Lung (tissue), 12 donors: ENCODE data around the gene LRRC14B. TPM values are rescaled to one million over a fixed set of nuclear protein-coding genes. Genes with fewer than 3 reads are reported as not detected.
A peak's percentile ranks its signal among the peaks of the same experiment; 100 is the strongest.
"Not testable (repeated sequence)": the region's sequence is repeated elsewhere in the genome, so short reads cannot be mapped to it uniquely, and the experiment has no call there.

Experiments used
- ATAC-seq: fragments of 200-7000 bp; cut with Tn5 transposase; one replicate; pipeline ENCODE4 v1.9.1; 2020; ENCODE audit warnings: moderate number of reproducible peaks; ENCODE audit not compliant: insufficient read depth, low FRiP score
- DNase-seq, 3 donors: peaks; one replicate each; pipeline ENCODE4 v3.0.0-alpha.2; 2013 to 2017
- H3K27ac ChIP-seq, 2 donors: one replicate each; pipeline ENCODE4 v1.5.1; 2013; ENCODE audit warnings: mild to moderate bottlenecking in 2 of 2, moderate library complexity in 2 of 2, control low read depth in 1 of 2, inconsistent platforms in 1 of 2, low read depth in 1 of 2, low read length in 1 of 2
- H3K27me3 ChIP-seq, 3 donors: one replicate each; pipeline ENCODE4 v1.5.1; 2013; ENCODE audit warnings: low read length in 2 of 3; ENCODE audit not compliant: control insufficient read depth in 3 of 3, insufficient read depth in 3 of 3
- H3K36me3 ChIP-seq, 4 donors: one replicate each; pipeline ENCODE4 v1.5.1; 2013; ENCODE audit warnings: low read length in 4 of 4, mild to moderate bottlenecking in 1 of 4, moderate library complexity in 1 of 4; ENCODE audit not compliant: control insufficient read depth in 4 of 4, insufficient read depth in 4 of 4
- H3K4me1 ChIP-seq, 5 donors: one replicate each; pipeline ENCODE4 v1.5.1; 2013; ENCODE audit warnings: low read length in 5 of 5, mild to moderate bottlenecking in 2 of 5, moderate library complexity in 1 of 5; ENCODE audit not compliant: control insufficient read depth in 5 of 5, insufficient read depth in 5 of 5
- H3K4me3 ChIP-seq: one replicate; pipeline ENCODE4 v1.5.1; 2013; ENCODE audit warnings: mild to moderate bottlenecking, control low read depth, moderate library complexity
- H3K9ac ChIP-seq, 2 donors: one replicate each; pipeline ENCODE4 v1.5.1; 2013; ENCODE audit warnings: low read length in 2 of 2, control low read depth in 1 of 2; ENCODE audit not compliant: insufficient read depth in 1 of 2
- H3K9me3 ChIP-seq, 4 donors: one replicate each; pipeline ENCODE4 v1.5.1; 2013; ENCODE audit warnings: low read length in 3 of 4, mild to moderate bottlenecking in 1 of 4, moderate library complexity in 1 of 4; ENCODE audit not compliant: control insufficient read depth in 4 of 4, insufficient read depth in 3 of 4
- CTCF ChIP-seq: IDR thresholded peaks from 2 replicates; pipeline ENCODE4 v1.5.1; 2012; ENCODE audit warnings: mild to moderate bottlenecking; ENCODE audit errors: control extremely low read depth, extremely low read depth
- WGBS, 2 donors: extraction: QIAGEN DNeasy Blood & Tissue Kit; methylation state at CpG; one replicate each; pipeline ENCODE4 v1.1.7; 2013; 5-methylcytosine and 5-hydroxymethylcytosine counted together
- polyA plus RNA-seq, 2 donors: library from polyadenylated mRNA; stranded (reverse); fragments of 200-250 nt; gene quantifications; one replicate each; pipeline ENCODE4 v1.2.1, GENCODE V29; 2013
- total RNA-seq, 2 donors: library from RNA; depleted of rRNA in 1 of 2; stranded (reverse); fragments of >200 nt in 1 of 2; gene quantifications; one replicate each; pipeline ENCODE4 v1.2.1, GENCODE V29; 2014 to 2021
- donor health status: control.
- donor health status: control.
- donor health status: Bipolar disorder and iron deficiency.
- donor health status: healthy.
- donor health status: DM: yes; HTN: yes; CAD: no.

The LRRC14B gene
- total and polyA plus RNA-seq, 4 donors, result 0.14 TPM; not detected in 3

- Histone ChIP-seq H3K36me3 (peaks cover 0 to 6% (median 3%) of the 10 kb centered on the region in 4 donors), H3K27me3 (peaks cover 0 to 1% (median 0%) of the 10 kb centered on the region in 3 donors), H3K4me3 (no peak overlapping the region), H3K4me1 (no peaks in the 10 kb centered on the region), H3K27ac (peak overlapping the region in 1 of 2 donors; percentile 38), H3K9me3 (no peaks in the 10 kb centered on the region), H3K9ac (no peak overlapping the region)
- no peak for TF ChIP-seq CTCF
- no peak for ATAC-seq
- DNase-seq, result no peak
- 71 to 89% methylated on average over 9 to 10 of the region's 10 CpGs for WGBS, 2 donors
These were observed 5.1 kb downstream of the LRRC14B start for GRCh38 chr5:196350-196749.

DNA sequence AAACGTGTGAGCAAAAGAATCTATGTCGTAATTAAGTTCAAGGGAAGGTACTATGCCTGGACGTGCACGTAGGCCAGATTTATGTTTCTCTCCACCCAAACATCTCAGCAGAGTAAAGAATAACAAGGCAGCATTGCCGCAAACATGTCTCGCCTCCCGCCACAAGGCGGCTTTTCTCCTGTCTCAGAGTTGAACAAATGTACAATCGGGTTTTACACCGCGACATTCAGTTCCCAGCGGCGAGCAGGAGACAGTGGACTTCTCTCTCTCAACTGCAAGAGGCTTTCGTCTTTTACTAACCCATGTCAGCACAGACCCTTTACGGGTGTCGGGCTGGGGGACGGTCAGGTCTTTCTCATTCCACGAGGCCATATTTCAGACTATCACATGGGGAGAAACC is 5.7 kb downstream of the LRRC14B start:
- not testable (repeated sequence) for ATAC-seq, H3K4me3 ChIP-seq, H3K27ac ChIP-seq, H3K36me3 ChIP-seq, H3K9me3 ChIP-seq, H3K4me1 ChIP-seq, H3K9ac ChIP-seq, DNase-seq, H3K27me3 ChIP-seq
- WGBS, 2 donors, result 66 to 76% methylated on average over 18 of the region's 18 CpGs

- Histone ChIP-seq H3K27me3 (no peaks in the 10 kb centered on the region), H3K27ac (no peak overlapping the region), H3K9me3 (no peaks in the 10 kb centered on the region), H3K4me1 (no peaks in the 10 kb centered on the region), H3K36me3 (peaks cover 0 to 6% (median 3%) of the 10 kb centered on the region in 4 donors), H3K9ac (no peak overlapping the region), H3K4me3 (no peak overlapping the region)
- no peak for TF ChIP-seq CTCF
- 82 to 89% methylated on average over 12 of the region's 12 CpGs for WGBS, 2 donors
- no peak for ATAC-seq
- no peak for DNase-seq
These were observed 6.7 kb downstream of the LRRC14B start for GRCh38 chr5:197892-198489.

DNA sequence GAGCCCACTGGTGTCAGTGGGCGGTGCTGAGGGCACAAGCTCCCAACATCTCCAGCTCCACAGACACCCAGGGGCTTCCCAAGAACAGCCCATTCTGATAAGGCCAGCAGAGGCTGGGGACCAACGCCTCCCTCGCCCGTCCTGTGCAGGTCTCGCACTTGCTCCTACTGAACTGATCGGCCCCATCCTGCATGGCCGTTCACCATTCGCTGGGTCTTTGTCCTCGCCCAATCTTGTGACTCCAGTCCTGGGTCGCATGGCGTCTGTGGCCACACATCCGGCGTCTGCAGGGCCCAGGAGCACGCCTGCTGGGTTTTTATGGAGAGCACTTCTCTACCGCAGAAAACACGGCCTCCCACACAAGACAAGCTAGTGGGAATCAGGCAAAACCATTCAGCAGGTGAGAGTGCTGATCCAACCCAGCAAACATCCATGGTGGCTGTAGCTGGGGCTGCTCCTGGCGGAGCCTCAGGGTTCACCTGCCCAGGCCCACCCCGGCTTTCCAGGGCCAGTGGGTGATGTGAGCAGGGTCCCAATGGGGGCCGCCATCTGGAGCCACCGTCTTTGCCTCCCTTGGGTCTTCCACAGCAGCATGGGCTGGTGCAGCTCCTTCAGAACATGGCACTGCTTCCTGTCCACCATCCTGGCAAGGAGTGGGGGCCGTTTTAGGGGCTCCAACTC is 7.4 kb downstream of the LRRC14B start:
- WGBS, 2 donors, result 97% methylated on average over 21 of the region's 21 CpGs
- TF ChIP-seq CTCF, result no peak
- Histone ChIP-seq H3K4me1 (no peaks in the 10 kb centered on the region), H3K36me3 (peaks cover 0 to 11% (median 3%) of the 10 kb centered on the region in 4 donors), H3K9ac (no peak overlapping the region), H3K27ac (no peak overlapping the region), H3K4me3 (no peak overlapping the region), H3K9me3 (no peaks in the 10 kb centered on the region), H3K27me3 (no peaks in the 10 kb centered on the region)
- ATAC-seq (no peak), DNase-seq (no peak)
